B cell (primary cell): Measurements from ENCODE around the gene MRNIP. TPM values are rescaled to one million over a fixed set of nuclear protein-coding genes. Genes with fewer than 3 reads are reported as not detected.

Experiments
- ATAC-seq: fragments of 200-7000 bp; cut with Tn5 transposase; one replicate; pipeline ENCODE4 v1.10.0; 2021; ENCODE audit warnings: low read depth, mild to moderate bottlenecking, moderate number of reproducible peaks, moderate library complexity
- CTCF ChIA-PET: fragments of 350-600 bp; sonication (Branson Sonifier 250); formaldehyde crosslinking; loops from one replicate; lab custom pipeline; 2021; ENCODE audit warnings: antibody characterized with exemption, inconsistent platforms; lab: Charles Lee
- POLR2A ChIA-PET: fragments of 350-600 bp; sonication (Branson Sonifier 250); formaldehyde crosslinking; loops from one replicate; lab custom pipeline; 2021; ENCODE audit warnings: antibody characterized with exemption; lab: Charles Lee
- DNase-seq: peaks from one replicate; pipeline ENCODE4 v3.0.0; 2013
- H2AFZ ChIP-seq: 2 replicates; pipeline ENCODE4 v1.6.1; 2012; ENCODE audit warnings: mild to moderate bottlenecking, low read depth, low read length; ENCODE audit not compliant: insufficient read depth, poor library complexity, severe bottlenecking
- H3K27ac ChIP-seq, 2 donors: 1 replicate in 1 of 2; 2 replicates in 1 of 2; pipeline ENCODE4 v1.5.1; 2012 to 2013; ENCODE audit warnings: low read length in 2 of 2, mild to moderate bottlenecking in 2 of 2, moderate library complexity in 1 of 2
- H3K27me3 ChIP-seq, 4 experiments: fragments of 200-600 bp in 1 of 4; sonication (generic) in 1 of 4; replicated peaks in 1 of 4; 1 replicate in 2 of 4; 2 replicates in 2 of 4; pipeline versions ENCODE4 v1.6.1 to v1.7.0; 2013 to 2016; ENCODE audit warnings: low read length in 3 of 4, mild to moderate bottlenecking in 2 of 4, mixed read lengths in 1 of 4, moderate library complexity in 1 of 4; ENCODE audit not compliant: insufficient read depth in 4 of 4, control insufficient read depth in 3 of 4; ENCODE audit errors: control extremely low read depth in 1 of 4
- H3K36me3 ChIP-seq, 2 experiments: replicated peaks in 1 of 2; 1 replicate in 1 of 2; 2 replicates in 1 of 2; pipeline versions ENCODE4 v1.6.1 to v1.7.1; 2013; ENCODE audit warnings: low read length in 1 of 2; ENCODE audit not compliant: insufficient read depth in 2 of 2, control insufficient read depth in 1 of 2; ENCODE audit errors: control extremely low read depth in 1 of 2, extremely low read depth in 1 of 2
- H3K4me1 ChIP-seq, 2 donors: fragments of 200-600 bp in 1 of 2; sonication (generic) in 1 of 2; 1 replicate in 1 of 2; 2 replicates in 1 of 2; pipeline versions ENCODE4 v1.5.1 to v1.6.1; 2013 to 2017; ENCODE audit warnings: low read length in 2 of 2; ENCODE audit not compliant: control insufficient read depth in 2 of 2, insufficient read depth in 2 of 2
- H3K4me2 ChIP-seq: replicated peaks from 2 replicates; pipeline ENCODE3; 2012; ENCODE audit warnings: mild to moderate bottlenecking, low read depth, low read length; ENCODE audit not compliant: poor library complexity, severe bottlenecking
- H3K4me3 ChIP-seq, 5 experiments: fragments of 200-600 bp in 1 of 5; sonication (generic) in 1 of 5; 1 replicate in 3 of 5; 2 replicates in 2 of 5; pipeline versions ENCODE4 v1.5.1 to v1.7.0; 2011 to 2016; ENCODE audit warnings: low read length in 4 of 5, mild to moderate bottlenecking in 4 of 5, low read depth in 2 of 5, control low read depth in 1 of 5, moderate library complexity in 1 of 5; ENCODE audit not compliant: insufficient read depth in 1 of 5; ENCODE audit errors: control extremely low read depth in 1 of 5, extremely low read depth in 1 of 5
- H3K79me2 ChIP-seq: fragments of 200-600 bp; sonication (generic); one replicate; pipeline ENCODE4 v1.6.0; 2016; ENCODE audit warnings: low read length; ENCODE audit not compliant: control insufficient read depth, insufficient read depth
- H3K9ac ChIP-seq: fragments of 200-600 bp; sonication (generic); 2 replicates; pipeline ENCODE4 v1.6.1; 2017; ENCODE audit warnings: mild to moderate bottlenecking, low read length, moderate library complexity
- H3K9me3 ChIP-seq, 3 donors: one replicate each; pipeline versions ENCODE4 v1.6.1 to v1.7.1; 2013; ENCODE audit warnings: low read length in 2 of 3; ENCODE audit not compliant: control insufficient read depth in 2 of 3, insufficient read depth in 1 of 3; ENCODE audit errors: control extremely low read depth in 1 of 3
- H4K20me1 ChIP-seq: 2 replicates; pipeline ENCODE4 v1.6.0; 2012; ENCODE audit warnings: mild to moderate bottlenecking, low read length; ENCODE audit not compliant: insufficient read depth, control insufficient read depth, poor library complexity, severe bottlenecking
- H3K27ac Mint-ChIP-seq: one replicate; pipeline ENCODE4 v1.8.0; 2021; ENCODE audit warnings: mixed read lengths
- H3K27me3 Mint-ChIP-seq: one replicate; pipeline ENCODE4 v1.8.0; 2021; ENCODE audit warnings: mixed read lengths
- H3K4me1 Mint-ChIP-seq: one replicate; pipeline ENCODE4 v1.8.0; 2021; ENCODE audit warnings: mixed read lengths
- H3K4me3 Mint-ChIP-seq: one replicate; pipeline ENCODE4 v1.8.0; 2021; ENCODE audit warnings: mixed read lengths
- H3K9me3 Mint-ChIP-seq: one replicate; pipeline ENCODE4 v1.8.0; 2022; ENCODE audit warnings: mixed read lengths; ENCODE audit not compliant: insufficient read depth
- EZH2 ChIP-seq: IDR thresholded peaks from 2 replicates; pipeline ENCODE4 v1.6.1; 2012; ENCODE audit warnings: borderline replicate concordance, low read depth, mild to moderate bottlenecking, moderate library complexity, low read length; ENCODE audit not compliant: insufficient read depth, poor library complexity, severe bottlenecking
- WGBS: methylation state at CpG from one replicate; pipeline ENCODE4 v1.1.5; 2013; ENCODE audit warnings: missing lambda C conversion rate; ENCODE audit not compliant: insufficient coverage; 5-methylcytosine and 5-hydroxymethylcytosine counted together
- intact Hi-C: fragments of 100-400 bp; cut with micrococcal nuclease; formaldehyde crosslinking; loops from one replicate; pipeline ENCODE4 v1.10.0; 2022
- polyA plus RNA-seq: library from polyadenylated mRNA; depleted of rRNA; stranded (reverse); fragments of >200 nt; gene quantifications from 2 replicates; pipeline ENCODE4 v1.2.3, GENCODE V29; 2012
- total RNA-seq, 2 donors: library from RNA; stranded (reverse); fragments of 120-200 nt in 1 of 2; gene quantifications; 1 replicate in 1 of 2; 2 replicates in 1 of 2; pipeline versions ENCODE4 v1.2.3 to v1.2.4, GENCODE V29; 2013 to 2022
- TF ChIP-seq, protein P1 (sequence below): fragments of 200-600 bp; IDR thresholded peaks from one replicate; pipeline ENCODE4 v1.8.0; 2022; ENCODE audit warnings: antibody characterized with exemption, mild to moderate bottlenecking

The MRNIP gene
- total and polyA plus RNA-seq, 2 donors (not counting 1 experiment from before 2014, with no cell fraction given): 152 to 178 TPM

- peaks cover 62% of the 10 kb centered on the region for H4K20me1 ChIP-seq
- H3K36me3 ChIP-seq: peaks cover 0 to 31% of the 10 kb centered on the region in 2 experiments
- Mint-ChIP-seq H3K4me3 (no peak overlapping the region), H3K4me1 (peaks cover 30% of the 10 kb centered on the region), H3K27me3 (no peaks in the 10 kb centered on the region), H3K27ac (no peak overlapping the region), H3K9me3 (no peaks in the 10 kb centered on the region)
- 98% methylated on average over 19 of the region's 19 CpGs for WGBS
- intact Hi-C loops: loop anchor here (1.0 to 5.0 kb wide), 5 partner anchors 35 to 270 kb away; partner anchors contain the start of genes RNF130 and TBC1D9B
- H3K4me2 ChIP-seq: no peak overlapping the region
- H3K4me1 ChIP-seq: peaks cover 28 to 36% of the 10 kb centered on the region in 2 donors
- CTCF ChIA-PET: interaction anchor here (0.6 to 2.6 kb wide), 35 partner anchors 9 to 290 kb away, joined by 3 to 35 read pairs (median 5); partner anchors contain the start of genes LTC4S, MRNIP, SQSTM1 and TBC1D9B
- peaks cover 39% of the 10 kb centered on the region for H3K79me2 ChIP-seq
- no peaks in the 10 kb centered on the region for H3K9me3 ChIP-seq
- TF ChIP-seq EZH2: no peak
- TF ChIP-seq, protein P1, sequence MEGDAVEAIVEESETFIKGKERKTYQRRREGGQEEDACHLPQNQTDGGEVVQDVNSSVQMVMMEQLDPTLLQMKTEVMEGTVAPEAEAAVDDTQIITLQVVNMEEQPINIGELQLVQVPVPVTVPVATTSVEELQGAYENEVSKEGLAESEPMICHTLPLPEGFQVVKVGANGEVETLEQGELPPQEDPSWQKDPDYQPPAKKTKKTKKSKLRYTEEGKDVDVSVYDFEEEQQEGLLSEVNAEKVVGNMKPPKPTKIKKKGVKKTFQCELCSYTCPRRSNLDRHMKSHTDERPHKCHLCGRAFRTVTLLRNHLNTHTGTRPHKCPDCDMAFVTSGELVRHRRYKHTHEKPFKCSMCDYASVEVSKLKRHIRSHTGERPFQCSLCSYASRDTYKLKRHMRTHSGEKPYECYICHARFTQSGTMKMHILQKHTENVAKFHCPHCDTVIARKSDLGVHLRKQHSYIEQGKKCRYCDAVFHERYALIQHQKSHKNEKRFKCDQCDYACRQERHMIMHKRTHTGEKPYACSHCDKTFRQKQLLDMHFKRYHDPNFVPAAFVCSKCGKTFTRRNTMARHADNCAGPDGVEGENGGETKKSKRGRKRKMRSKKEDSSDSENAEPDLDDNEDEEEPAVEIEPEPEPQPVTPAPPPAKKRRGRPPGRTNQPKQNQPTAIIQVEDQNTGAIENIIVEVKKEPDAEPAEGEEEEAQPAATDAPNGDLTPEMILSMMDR: no peak
- H3K27me3 ChIP-seq: no peaks in the 10 kb centered on the region
- DNase-seq: peak; percentile 17
- H3K4me3 ChIP-seq: no peak overlapping the region
- no peak overlapping the region for H3K27ac ChIP-seq
- H2AFZ ChIP-seq: no peak overlapping the region
- no peak overlapping the region for H3K9ac ChIP-seq
- POLR2A ChIA-PET: interaction anchor here (0.6 to 1.6 kb wide), 6 partner anchors 18 to 1173 kb away, joined by 3 to 21 read pairs (median 3); partner anchors contain the start of genes MRNIP and SQSTM1
- no peak for ATAC-seq
Observed at GRCh38 chr5:179802207-179802883, 56.3 kb downstream of the MRNIP start.
